H9 (cell line): ENCODE data around the gene RAB3C. TPM values are rescaled to one million over a fixed set of nuclear protein-coding genes. Genes with fewer than 3 reads are reported as not detected.

Source experiments
- DNase-seq: peaks from one replicate; pipeline ENCODE4 v3.0.0-alpha.2; 2017
- H2AFZ ChIP-seq: one replicate; pipeline ENCODE4 v1.6.1; 2013; ENCODE audit warnings: mild to moderate bottlenecking, low read length, control low read depth, moderate library complexity
- H2AK5ac ChIP-seq: 2 replicates; pipeline ENCODE4 v1.6.1; 2013; ENCODE audit warnings: low read length, control low read depth, mixed read lengths; ENCODE audit not compliant: insufficient read length
- H2BK120ac ChIP-seq: one replicate; pipeline ENCODE4 v1.6.1; 2013; ENCODE audit warnings: low read depth, mild to moderate bottlenecking, low read length, control low read depth, inconsistent platforms; ENCODE audit not compliant: poor library complexity, severe bottlenecking
- H2BK12ac ChIP-seq: 2 replicates; pipeline ENCODE4 v1.6.1; 2013; ENCODE audit warnings: low read length, control low read depth, mixed read lengths, low read depth; ENCODE audit not compliant: insufficient read length
- H2BK15ac ChIP-seq: 2 replicates; pipeline ENCODE4 v1.6.1; 2013; ENCODE audit warnings: low read depth, low read length, control low read depth
- H2BK20ac ChIP-seq: one replicate; pipeline ENCODE4 v1.6.1; 2013; ENCODE audit warnings: low read depth, mild to moderate bottlenecking, low read length, control low read depth, inconsistent platforms; ENCODE audit not compliant: poor library complexity, severe bottlenecking
- H2BK5ac ChIP-seq: 2 replicates; pipeline ENCODE4 v1.6.1; 2013; ENCODE audit warnings: low read length, control low read depth, mixed read lengths; ENCODE audit not compliant: insufficient read length
- H3K14ac ChIP-seq: 2 replicates; pipeline ENCODE4 v1.6.1; 2013; ENCODE audit warnings: low read length, control low read depth; ENCODE audit not compliant: insufficient read depth
- H3K18ac ChIP-seq: 2 replicates; pipeline ENCODE4 v1.6.1; 2013; ENCODE audit warnings: low read depth, mild to moderate bottlenecking, mixed read lengths, low read length, control low read depth; ENCODE audit not compliant: insufficient read length
- H3K23ac ChIP-seq: 2 replicates; pipeline ENCODE4 v1.6.1; 2013; ENCODE audit warnings: low read length, control low read depth, mixed read lengths, low read depth; ENCODE audit not compliant: insufficient read length
- H3K23me2 ChIP-seq: 2 replicates; pipeline ENCODE4 v1.6.1; 2013; ENCODE audit warnings: low read depth, mild to moderate bottlenecking, mixed read lengths, low read length, control low read depth; ENCODE audit not compliant: insufficient read length, poor library complexity, severe bottlenecking
- H3K27ac ChIP-seq: 2 replicates; pipeline ENCODE4 v1.5.1; 2013; ENCODE audit warnings: low read length, control low read depth, mixed read lengths, low read depth; ENCODE audit not compliant: insufficient read length
- H3K27me3 ChIP-seq: 2 replicates; pipeline ENCODE4 v1.6.1; 2013; ENCODE audit warnings: low read length, control low read depth, inconsistent platforms; ENCODE audit not compliant: insufficient read depth
- H3K4ac ChIP-seq: 2 replicates; pipeline ENCODE4 v1.6.1; 2013; ENCODE audit warnings: low read depth, mild to moderate bottlenecking, control low read depth, inconsistent platforms, low read length, moderate library complexity
- H3K4me1 ChIP-seq: 2 replicates; pipeline ENCODE4 v1.6.1; 2013; ENCODE audit warnings: low read length, control low read depth, inconsistent platforms; ENCODE audit not compliant: insufficient read depth
- H3K4me2 ChIP-seq: 2 replicates; pipeline ENCODE4 v1.6.1; 2013; ENCODE audit warnings: low read length, control low read depth, mixed read lengths; ENCODE audit not compliant: insufficient read length, insufficient read depth
- H3K56ac ChIP-seq: 2 replicates; pipeline ENCODE4 v1.6.1; 2013; ENCODE audit warnings: low read depth, mild to moderate bottlenecking, mixed read lengths, low read length, control low read depth; ENCODE audit not compliant: insufficient read length
- H3K79me1 ChIP-seq: 2 replicates; pipeline ENCODE4 v1.6.1; 2013; ENCODE audit warnings: low read depth, mild to moderate bottlenecking, moderate library complexity, low read length, control low read depth, inconsistent platforms; ENCODE audit not compliant: insufficient read depth, poor library complexity, severe bottlenecking
- H3K79me2 ChIP-seq: 2 replicates; pipeline ENCODE4 v1.6.1; 2013; ENCODE audit warnings: low read length, control low read depth, inconsistent platforms; ENCODE audit not compliant: insufficient read depth
- H3K9ac ChIP-seq: 2 replicates; pipeline ENCODE4 v1.6.1; 2013; ENCODE audit warnings: low read length, control low read depth, mixed read lengths; ENCODE audit not compliant: insufficient read length; ENCODE audit errors: extremely low read depth
- H3K9me3 ChIP-seq: one replicate; pipeline ENCODE4 v1.6.1; 2013; ENCODE audit warnings: low read depth, low read length, inconsistent platforms; ENCODE audit not compliant: control insufficient read depth
- H3T11ph ChIP-seq: one replicate; pipeline ENCODE4 v1.6.1; 2013; ENCODE audit warnings: mild to moderate bottlenecking, low read length, control low read depth, inconsistent platforms
- H4K20me1 ChIP-seq: one replicate; pipeline ENCODE4 v1.6.1; 2013; ENCODE audit not compliant: control insufficient read depth, insufficient read length, insufficient read depth
- H4K5ac ChIP-seq: 2 replicates; pipeline ENCODE4 v1.6.1; 2013; ENCODE audit warnings: low read depth, mild to moderate bottlenecking, mixed read lengths, low read length, control low read depth; ENCODE audit not compliant: insufficient read length
- H4K8ac ChIP-seq: replicated peaks from 2 replicates; pipeline ENCODE4 v1.6.1; 2013; ENCODE audit warnings: low read length, control low read depth, mixed read lengths, low read depth; ENCODE audit not compliant: insufficient read length
- H4K91ac ChIP-seq: 2 replicates; pipeline ENCODE4 v1.6.1; 2013; ENCODE audit warnings: low read depth, mild to moderate bottlenecking, moderate library complexity, mixed read lengths, low read length, control low read depth; ENCODE audit not compliant: insufficient read length
- H3K27ac Mint-ChIP-seq, 3 experiments: 2 replicates in 2 of 3; 3 replicates in 1 of 3; pipeline ENCODE4 v1.8.0; 2020 to 2021; ENCODE audit warnings: mixed read lengths in 3 of 3, mild to moderate bottlenecking in 1 of 3, moderate library complexity in 1 of 3
- H3K27me3 Mint-ChIP-seq: 2 replicates; pipeline ENCODE4 v1.8.0; 2021; ENCODE audit warnings: low read depth, mild to moderate bottlenecking, moderate library complexity, mixed read lengths
- H3K36me3 Mint-ChIP-seq, 3 experiments: 2 replicates in 2 of 3; 3 replicates in 1 of 3; pipeline ENCODE4 v1.8.0; 2020 to 2021; ENCODE audit warnings: low read depth in 3 of 3, mixed read lengths in 3 of 3; ENCODE audit not compliant: insufficient read depth in 1 of 3
- H3K4me1 Mint-ChIP-seq, 2 experiments: 2 replicates each; pipeline ENCODE4 v1.8.0; 2020; ENCODE audit warnings: mixed read lengths in 2 of 2
- H3K4me3 Mint-ChIP-seq, 2 experiments: 2 replicates in 1 of 2; 3 replicates in 1 of 2; pipeline ENCODE4 v1.8.0; 2020 to 2021; ENCODE audit warnings: mild to moderate bottlenecking in 2 of 2, mixed read lengths in 2 of 2, moderate library complexity in 1 of 2
- H3K9me3 Mint-ChIP-seq, 2 experiments: 2 replicates in 1 of 2; 3 replicates in 1 of 2; pipeline ENCODE4 v1.8.0; 2020; ENCODE audit warnings: mild to moderate bottlenecking in 2 of 2, mixed read lengths in 2 of 2, moderate library complexity in 1 of 2
- CTCF ChIP-seq: fragments of 200-600 bp; sonication (generic); conservative IDR thresholded peaks from 3 replicates; pipeline ENCODE4 v1.8.0; 2021; ENCODE audit warnings: antibody characterized with exemption, mild to moderate bottlenecking
- WGBS: extraction: QIAGEN DNeasy Blood & Tissue Kit; methylation state at CpG from one replicate; pipeline ENCODE4 v1.1.7; 2013; ENCODE audit warnings: missing lambda C conversion rate, low lambda C conversion rate, mixed read lengths; ENCODE audit not compliant: insufficient read length; ENCODE audit errors: extremely low coverage; 5-methylcytosine and 5-hydroxymethylcytosine counted together
- total RNA-seq: library from RNA; stranded (reverse); gene quantifications from 2 replicates; pipeline ENCODE4 v1.2.1, GENCODE V29; 2021

Gene RAB3C
- total RNA-seq, 1 experiment from 2014 or later, result 16.3 TPM

GRCh38 chr5:58773744-58774441 lies 191.0 kb downstream of the RAB3C start:
- no peaks in the 10 kb centered on the region for H3K23me2 ChIP-seq
- no peaks in the 10 kb centered on the region for H3K36me3 Mint-ChIP-seq
- no peak overlapping the region for H3K56ac ChIP-seq
- H3K9ac ChIP-seq, result no peak overlapping the region
- no peak overlapping the region for H3K27ac Mint-ChIP-seq
- H3K27me3 Mint-ChIP-seq, result no peaks in the 10 kb centered on the region
- no peak overlapping the region for H4K5ac ChIP-seq
- no peaks in the 10 kb centered on the region for H3K4me1 Mint-ChIP-seq
- H3K4me2 ChIP-seq, result no peak overlapping the region
- no peak overlapping the region for H2BK12ac ChIP-seq
- no peak overlapping the region for H2BK15ac ChIP-seq
- no peaks in the 10 kb centered on the region for H3K79me1 ChIP-seq
- no peak overlapping the region for H2BK5ac ChIP-seq
- H3K4me1 ChIP-seq, result no peaks in the 10 kb centered on the region
- no peaks in the 10 kb centered on the region for H3K9me3 Mint-ChIP-seq
- no peak overlapping the region for H3K27ac ChIP-seq
- H3K9me3 ChIP-seq, result no peaks in the 10 kb centered on the region
- no peaks in the 10 kb centered on the region for H3K79me2 ChIP-seq
- no peak overlapping the region for H2AFZ ChIP-seq
- H3T11ph ChIP-seq, result no peak overlapping the region
- TF ChIP-seq CTCF, result no peak
- H4K20me1 ChIP-seq, result no peaks in the 10 kb centered on the region
- H3K23ac ChIP-seq, result no peak overlapping the region
- no peak overlapping the region for H4K8ac ChIP-seq
- H2BK120ac ChIP-seq, result no peak overlapping the region
- no peak for DNase-seq
- no peak overlapping the region for H4K91ac ChIP-seq
- WGBS, result no CpG with 5 or more reads among the region's 2 CpGs
- H3K27me3 ChIP-seq, result no peaks in the 10 kb centered on the region
- no peak overlapping the region for H3K14ac ChIP-seq
- H3K18ac ChIP-seq, result no peak overlapping the region
- H3K4ac ChIP-seq, result no peak overlapping the region
- no peak overlapping the region for H2BK20ac ChIP-seq
- no peak overlapping the region for H2AK5ac ChIP-seq
- H3K4me3 Mint-ChIP-seq, result no peak overlapping the region
